Endothelial cell of umbilical vein (primary cell): Measurements from ENCODE around the gene GLP2R. TPM values are rescaled to one million over a fixed set of nuclear protein-coding genes. Genes with fewer than 3 reads are reported as not detected.

Source experiments
- BruUV-seq: library from RNA; stranded (reverse); fragments of 400-500 nt; replicated peaks from 2 replicates; lab custom pipeline; 2021; lab: Mats Ljungman, UMichigan
- CTCF ChIA-PET: fragments of 300-600, 350-600 bp; sonication (Branson Sonifier 250); formaldehyde crosslinking; loops from one replicate; lab custom pipeline; 2021; ENCODE audit warnings: antibody characterized with exemption, inconsistent platforms; lab: Charles Lee
- POLR2A ChIA-PET: fragments of 300-600, 350-600 bp; sonication (Branson Sonifier 250); formaldehyde crosslinking; loops from one replicate; lab custom pipeline; 2021; ENCODE audit warnings: antibody characterized with exemption, inconsistent platforms; lab: Charles Lee
- DNase-seq: peaks from one replicate; pipeline ENCODE4 v3.0.0-alpha.2; 2011; ENCODE audit warnings: low read depth, low spot score
- FAIRE-seq: peaks from 2 replicates; lab custom pipeline; 2011; peaks lifted over from hg19 to GRCh38; lab: Jason Lieb, UNC
- H2AFZ ChIP-seq: 2 replicates; pipeline ENCODE4 v1.6.0; 2012; ENCODE audit warnings: low read depth, low read length, control low read depth, inconsistent platforms
- H3K27ac ChIP-seq: 2 replicates; pipeline ENCODE4 v1.5.1; 2011; ENCODE audit warnings: low read depth, mild to moderate bottlenecking, control low read depth, low read length, moderate library complexity; ENCODE audit not compliant: insufficient read depth
- H3K27me3 ChIP-seq, 2 experiments: 2 replicates each; pipeline versions ENCODE4 v1.6.0 to v1.6.1; 2011; ENCODE audit warnings: low read length in 2 of 2, mixed read lengths in 1 of 2; ENCODE audit not compliant: control insufficient read depth in 2 of 2, insufficient read depth in 2 of 2
- H3K36me3 ChIP-seq, 2 experiments: 2 replicates in 1 of 2; 3 replicates in 1 of 2; pipeline ENCODE4 v1.5.1; 2011; ENCODE audit warnings: low read length in 2 of 2, mild to moderate bottlenecking in 1 of 2, moderate library complexity in 1 of 2; ENCODE audit not compliant: control insufficient read depth in 2 of 2, insufficient read depth in 2 of 2; ENCODE audit errors: extremely low read depth in 1 of 2
- H3K4me1 ChIP-seq: 3 replicates; pipeline ENCODE4 v1.5.1; 2011; ENCODE audit warnings: mild to moderate bottlenecking, low read length; ENCODE audit not compliant: control insufficient read depth, insufficient read depth; ENCODE audit errors: extremely low read depth
- H3K4me2 ChIP-seq: 2 replicates; pipeline ENCODE4 v1.6.1; 2011; ENCODE audit warnings: low read length, control low read depth, mixed read lengths; ENCODE audit not compliant: insufficient read depth
- H3K4me3 ChIP-seq, 3 experiments: fragments of 200-600 bp in 1 of 3; sonication (generic), shearing (Covaris generic) in 1 of 3; replicated peaks in 1 of 3; 2 replicates each; pipeline ENCODE4 v1.5.1; 2011 to 2016; ENCODE audit warnings: control low read depth in 3 of 3, low read length in 3 of 3, mild to moderate bottlenecking in 2 of 3, inconsistent platforms in 1 of 3, low read depth in 1 of 3, moderate library complexity in 1 of 3; ENCODE audit not compliant: insufficient read depth in 1 of 3
- H3K79me2 ChIP-seq: 2 replicates; pipeline ENCODE4 v1.6.0; 2012; ENCODE audit warnings: low read length, inconsistent platforms; ENCODE audit not compliant: control insufficient read depth, insufficient read depth
- H3K9ac ChIP-seq: replicated peaks from 2 replicates; pipeline ENCODE3; 2011; ENCODE audit warnings: low read length, control low read depth; ENCODE audit not compliant: insufficient read depth; ENCODE audit errors: extremely low read depth
- H3K9me1 ChIP-seq: replicated peaks from 3 replicates; pipeline ENCODE4 v1.6.0; 2011; ENCODE audit warnings: mild to moderate bottlenecking, low read length; ENCODE audit not compliant: control insufficient read depth, insufficient read depth; ENCODE audit errors: extremely low read depth
- H3K9me3 ChIP-seq: replicated peaks from 2 replicates; pipeline ENCODE4 v1.5.1; 2012; ENCODE audit warnings: low read length, inconsistent platforms; ENCODE audit not compliant: control insufficient read depth, insufficient read depth
- H4K20me1 ChIP-seq: replicated peaks from 2 replicates; pipeline ENCODE3; 2011; ENCODE audit warnings: mild to moderate bottlenecking, low read length; ENCODE audit not compliant: control insufficient read depth, insufficient read depth; ENCODE audit errors: extremely low read depth
- CTCF ChIP-seq, 2 donors: IDR thresholded peaks; 1 replicate in 1 of 2; 2 replicates in 1 of 2; pipeline ENCODE4 v1.5.1; 2011; ENCODE audit warnings: low read length in 2 of 2, mild to moderate bottlenecking in 2 of 2, moderate library complexity in 2 of 2, control low read depth in 1 of 2, inconsistent platforms in 1 of 2, low read depth in 1 of 2; ENCODE audit not compliant: insufficient read depth in 1 of 2; ENCODE audit errors: extremely low read depth in 1 of 2
- FOS ChIP-seq: IDR thresholded peaks from 2 replicates; pipeline ENCODE4 v1.6.1; 2011; ENCODE audit warnings: mild to moderate bottlenecking, low read length, moderate library complexity, borderline replicate concordance; ENCODE audit not compliant: insufficient read depth
- GATA2 ChIP-seq: IDR thresholded peaks from 2 replicates; pipeline ENCODE4 v1.7.0; 2011; ENCODE audit warnings: low read depth, mild to moderate bottlenecking, moderate library complexity, mixed read lengths, low read length; ENCODE audit not compliant: insufficient read length, insufficient read depth
- JUN ChIP-seq: IDR thresholded peaks from 2 replicates; pipeline ENCODE4 v1.6.1; 2011; ENCODE audit warnings: borderline replicate concordance, low read depth; ENCODE audit not compliant: insufficient read length, insufficient read depth
- MAX ChIP-seq: IDR thresholded peaks from 2 replicates; pipeline ENCODE4 v1.6.1; 2011; ENCODE audit not compliant: insufficient read depth, insufficient read length
- MYC ChIP-seq: IDR thresholded peaks from one replicate; pipeline ENCODE4 v1.6.1; 2011; ENCODE audit warnings: mild to moderate bottlenecking, low read depth, low read length
- POLR2A ChIP-seq: IDR thresholded peaks from 2 replicates; pipeline ENCODE4 v1.6.1; 2012; ENCODE audit warnings: low read depth, mild to moderate bottlenecking, control low read depth, low read length
- POLR2AphosphoS5 ChIP-seq: IDR thresholded peaks from 2 replicates; pipeline ENCODE4 v1.6.1; 2012; ENCODE audit warnings: low read depth, mild to moderate bottlenecking, control low read depth, low read length, moderate library complexity; ENCODE audit not compliant: insufficient read depth
- dilution Hi-C: fragments of 300-500 bp; cut with MboI; formaldehyde crosslinking; loops from one replicate; pipeline ENCODE4 v1.15.0; 2019; ENCODE audit warnings: low sequenced_read_pairs; ENCODE audit not compliant: extremely low pct_ligation_motif_present
- intact Hi-C: fragments of 100-400 bp; cut with micrococcal nuclease; formaldehyde crosslinking; loops from one replicate; pipeline ENCODE4 v1.10.0; 2022
- polyA plus RNA-seq, 4 experiments: library from polyadenylated mRNA; depleted of rRNA in 3 of 4; stranded (reverse) in 3 of 4; unstranded in 1 of 4; fragments of >200 nt; gene quantifications; 2 replicates each; pipeline versions ENCODE4 v1.2.1 to v1.2.3, GENCODE V29; 2011 to 2012; ENCODE audit warnings: missing spikeins in 1 of 4
- total RNA-seq: library from RNA; stranded (reverse); gene quantifications from 2 replicates; pipeline ENCODE4 v1.2.3, GENCODE V29; 2021

The GLP2R gene
- total and polyA plus RNA-seq, 2 donors (not counting 3 experiments of a cell fraction or from before 2014, with no cell fraction given) = not detected

- no peak for DNase-seq
- Histone ChIP-seq H3K79me2 (no peaks in the 10 kb centered on the region), H3K27ac (no peak overlapping the region), H2AFZ (no peak overlapping the region), H3K9me3 (peaks cover 10% of the 10 kb centered on the region), H3K9ac (no peak overlapping the region), H3K4me2 (no peak overlapping the region), H3K27me3 (no peaks in the 10 kb centered on the region), H3K36me3 (no peaks in the 10 kb centered on the region), H4K20me1 (no peaks in the 10 kb centered on the region), H3K9me1 (no peaks in the 10 kb centered on the region), H3K4me3 (no peak overlapping the region), H3K4me1 (no peaks in the 10 kb centered on the region)
- intact Hi-C loops = no loop called here
- POLR2A ChIA-PET = no interaction called here
- CTCF ChIA-PET = no interaction called here
- no TSS peak for BruUV-seq
- dilution Hi-C loops = no loop called here
- TF ChIP-seq POLR2A (no peak), MAX (no peak), FOS (no peak), JUN (no peak), POLR2AphosphoS5 (no peak), CTCF (IDR thresholded peaks at IDR 0.05; ENCODE audit: extremely low read depth in 1 of 2, insufficient read depth in 1 of 2, low read depth in 1 of 2, low read length in 2 of 2) (no peak), MYC (no peak), GATA2 (no peak)
- no peak for FAIRE-seq
Observed at GRCh38 chr17:9814337-9814945, 11.3 kb upstream of the GLP2R start.
